ENCODE data around the gene UXT.

The UXT gene

DNA sequence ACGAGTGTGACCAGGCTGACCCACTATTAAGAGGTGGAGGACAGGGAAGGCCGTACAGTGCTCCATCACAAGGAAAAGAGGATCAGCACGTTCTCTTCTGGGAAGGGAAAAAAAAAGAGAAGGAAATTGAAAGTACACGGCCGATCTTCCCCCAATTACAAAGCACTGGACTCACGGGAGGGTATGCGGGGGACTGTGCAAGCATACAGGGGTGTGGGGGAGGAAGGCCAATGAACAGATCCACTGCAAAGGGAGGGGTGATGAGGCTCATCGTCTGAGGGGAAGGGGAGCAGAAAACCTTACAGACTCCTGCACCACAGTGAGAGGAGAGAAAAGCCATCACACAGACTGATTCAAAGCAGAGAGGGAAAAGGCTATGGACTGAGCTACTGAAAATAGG lies 9.7 kb downstream of the UXT start:
- DNase-seq (ENCODE audit: low read depth) = peak; percentile 10

DNA sequence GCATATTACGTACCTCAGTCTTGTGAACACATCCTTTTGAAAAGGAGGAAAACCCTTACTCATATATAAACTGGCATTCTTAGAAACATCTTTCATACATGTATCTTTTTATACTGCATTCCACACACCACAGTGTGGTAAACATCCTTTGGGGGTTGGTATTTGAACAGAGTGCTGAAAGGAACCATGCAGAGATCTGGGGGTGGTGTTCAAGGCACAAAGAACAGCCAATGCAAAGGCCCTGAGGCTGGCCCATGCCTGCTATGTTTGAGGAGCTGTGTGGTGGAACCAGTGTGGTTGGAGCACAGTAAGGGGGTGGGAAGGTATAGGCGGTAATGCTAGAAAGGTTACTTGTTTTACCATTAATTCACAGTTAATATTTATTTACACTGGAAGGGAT lies 10.6 kb downstream of the UXT start:
- peak; percentile 32 for DNase-seq (ENCODE audit: low read depth)

DNA sequence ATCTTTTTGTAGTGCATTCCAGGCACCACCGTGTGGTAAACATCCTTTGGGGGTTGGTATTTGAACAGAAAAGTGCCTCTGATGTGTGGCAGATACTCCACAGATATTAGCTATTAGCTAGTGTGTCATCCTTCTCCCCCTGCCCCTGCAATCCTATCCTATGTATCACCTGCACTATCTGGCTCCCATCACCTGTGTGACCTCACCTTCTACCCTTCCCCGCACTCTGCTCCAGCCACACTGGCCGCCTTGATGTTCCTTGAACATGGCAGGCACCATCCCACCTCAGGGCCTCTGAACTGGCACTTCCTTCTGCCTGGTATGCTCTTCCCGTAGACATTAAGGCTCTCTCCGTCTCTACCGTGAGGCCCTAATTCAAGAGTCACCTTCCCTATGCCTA lies 12.3 kb downstream of the UXT start:
- DNase-seq (ENCODE audit: low read depth) = no peak

DNA sequence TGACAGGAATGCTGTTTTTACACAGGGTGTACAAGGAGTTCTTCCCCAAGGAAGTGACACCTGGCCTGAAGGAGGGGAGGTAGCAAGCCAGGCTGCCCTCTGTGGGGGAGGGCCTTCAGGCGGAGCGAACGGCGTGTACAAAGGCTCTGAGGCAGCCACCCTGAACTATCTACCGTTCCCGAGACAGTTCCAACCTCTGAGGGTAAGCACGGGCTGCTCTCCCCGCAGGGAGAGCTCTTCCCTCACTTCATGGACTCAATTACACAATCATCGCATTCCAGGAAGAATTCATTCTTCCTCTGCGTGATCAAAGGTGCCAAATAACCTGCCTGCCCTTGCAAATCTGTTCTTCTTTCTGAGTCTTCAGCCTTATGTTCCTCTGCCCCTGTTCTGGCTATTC lies 13.4 kb downstream of the UXT start:
- no peak for DNase-seq (ENCODE audit: low read depth)

DNA sequence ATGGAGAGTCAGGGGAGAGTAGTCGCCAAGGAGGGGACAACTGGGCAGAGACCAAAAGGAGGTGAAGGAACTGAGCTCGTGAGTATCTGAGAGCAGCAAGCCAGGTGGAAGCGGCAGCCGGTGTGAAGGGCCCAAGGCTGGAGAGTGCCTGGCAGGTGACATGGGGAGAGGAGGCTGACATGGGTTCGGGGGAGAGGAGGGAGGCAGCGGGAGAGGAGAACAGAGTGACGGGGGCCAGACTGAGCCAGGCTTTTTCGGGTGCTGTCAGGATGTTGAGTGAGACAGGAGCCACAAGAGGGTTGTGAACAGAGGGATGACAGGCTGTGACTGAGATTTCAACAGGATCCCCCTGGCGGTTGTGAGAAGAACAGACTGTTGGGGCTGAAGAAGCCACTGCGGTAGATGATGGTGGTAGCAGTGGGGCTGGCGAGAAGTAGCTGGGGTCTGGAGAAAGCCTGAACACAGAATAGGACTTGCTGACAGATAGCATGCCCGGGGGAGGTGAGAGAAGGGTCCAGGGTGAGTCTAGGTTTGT lies 14.4 kb downstream of the UXT start:
- DNase-seq (ENCODE audit: low read depth) = peak; percentile 64

DNA sequence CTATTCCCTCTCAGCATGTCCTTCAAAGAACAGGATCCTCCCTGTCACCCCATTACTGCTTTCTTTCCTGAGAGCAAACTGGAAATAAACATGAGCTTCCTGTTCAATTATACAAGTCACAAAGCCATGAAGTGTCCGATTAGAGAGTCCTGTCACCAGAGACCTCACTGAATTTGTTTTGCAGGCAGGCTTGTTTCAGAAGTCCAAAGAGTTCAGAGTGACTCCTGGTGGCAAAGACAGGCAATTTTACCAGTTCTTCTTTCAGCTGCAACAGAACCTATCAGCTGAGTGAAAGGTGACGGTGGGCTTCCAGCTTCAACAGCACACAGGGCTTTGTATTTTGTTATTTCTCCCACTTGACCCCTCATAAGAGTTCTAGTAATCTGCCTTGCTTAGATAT lies 15.1 kb downstream of the UXT start:
- peak; percentile 32 for DNase-seq (ENCODE audit: low read depth)

DNA sequence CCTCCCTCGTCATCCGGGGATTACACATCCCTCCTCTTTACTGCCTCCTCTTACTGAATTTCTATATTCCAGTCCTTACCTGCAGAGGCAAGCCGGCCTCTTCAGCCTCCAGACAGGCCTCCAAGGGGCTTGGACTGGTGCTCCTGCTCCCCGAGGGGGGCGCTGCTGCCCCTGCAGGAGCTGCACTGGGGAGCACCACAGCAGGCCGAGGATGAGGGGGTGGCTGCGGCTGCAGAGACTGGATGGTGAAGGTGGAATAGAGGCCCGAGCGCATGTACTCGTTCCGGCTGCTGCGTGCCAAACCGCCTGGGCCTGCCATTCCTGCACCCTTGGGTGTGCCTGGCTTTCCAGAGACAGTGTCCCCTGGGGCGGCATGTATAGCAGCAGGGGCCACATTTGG lies 20.2 kb downstream of the UXT start:
- no peak for DNase-seq (ENCODE audit: low read depth)

DNA sequence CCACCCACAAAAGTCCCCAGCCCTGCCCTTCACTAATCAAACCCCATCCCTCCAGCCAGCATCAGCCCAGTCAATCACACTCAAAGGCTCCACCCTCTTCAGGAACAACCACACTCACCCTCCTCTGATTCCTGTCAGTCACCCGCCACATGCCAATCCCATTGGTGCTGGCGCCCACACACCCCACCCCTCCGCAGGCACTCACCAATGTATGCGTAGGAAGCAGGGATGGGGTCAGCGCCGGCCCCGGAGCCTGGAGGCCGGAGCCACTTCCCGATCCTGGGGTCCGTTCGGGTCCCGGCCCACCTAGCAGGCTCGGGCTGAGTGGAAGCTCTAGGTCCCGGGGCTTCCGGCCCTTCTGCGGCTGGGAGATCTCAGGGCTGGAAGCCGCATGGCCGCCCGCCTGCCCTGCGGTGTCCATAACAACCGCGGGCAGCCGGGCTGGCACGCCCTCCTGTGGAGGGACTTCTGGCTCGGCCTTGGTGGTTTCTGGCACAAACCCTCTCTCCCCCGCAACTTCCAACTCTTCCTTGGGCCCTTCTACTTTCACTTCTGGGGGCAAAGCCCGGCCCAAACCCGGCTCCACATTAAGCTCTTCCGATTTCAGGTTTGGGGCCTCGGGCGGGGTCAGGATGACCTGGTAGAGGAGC lies 21.3 kb downstream of the UXT start:
- DNase-seq (ENCODE audit: low read depth) = no peak

DNA sequence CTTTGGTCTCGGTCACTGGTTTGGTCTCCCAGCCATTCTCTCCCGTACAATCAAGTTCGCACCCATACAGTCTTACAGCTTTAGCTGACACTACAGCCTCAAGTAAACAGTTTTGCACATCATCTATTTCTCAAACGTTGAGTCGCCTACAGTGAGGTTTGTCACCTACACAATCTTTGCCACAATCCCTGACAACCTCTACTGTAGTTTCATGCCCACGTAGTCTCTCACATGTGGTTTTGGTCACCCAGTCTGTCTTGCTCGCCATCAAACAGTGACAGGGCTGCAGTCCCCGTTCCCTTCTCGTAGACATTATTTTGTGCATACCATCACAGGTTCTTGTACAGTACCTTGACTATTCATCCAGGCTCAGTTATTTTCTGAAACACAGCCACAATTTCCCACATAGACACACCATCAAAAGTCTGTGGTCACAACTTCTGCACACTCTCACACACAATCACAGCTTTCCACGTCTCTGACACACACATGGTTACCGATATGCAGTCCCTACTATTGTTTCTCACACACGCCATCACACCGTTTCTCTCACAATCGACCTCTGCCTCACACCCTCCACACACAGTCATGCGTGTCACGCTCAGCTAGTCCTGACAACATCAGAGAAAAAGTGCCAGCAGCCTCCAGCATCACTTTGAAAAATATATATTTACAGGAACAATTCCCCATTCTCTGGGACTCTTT lies 24.0 kb downstream of the UXT start:
- DNase-seq (ENCODE audit: low read depth) = no peak

DNA sequence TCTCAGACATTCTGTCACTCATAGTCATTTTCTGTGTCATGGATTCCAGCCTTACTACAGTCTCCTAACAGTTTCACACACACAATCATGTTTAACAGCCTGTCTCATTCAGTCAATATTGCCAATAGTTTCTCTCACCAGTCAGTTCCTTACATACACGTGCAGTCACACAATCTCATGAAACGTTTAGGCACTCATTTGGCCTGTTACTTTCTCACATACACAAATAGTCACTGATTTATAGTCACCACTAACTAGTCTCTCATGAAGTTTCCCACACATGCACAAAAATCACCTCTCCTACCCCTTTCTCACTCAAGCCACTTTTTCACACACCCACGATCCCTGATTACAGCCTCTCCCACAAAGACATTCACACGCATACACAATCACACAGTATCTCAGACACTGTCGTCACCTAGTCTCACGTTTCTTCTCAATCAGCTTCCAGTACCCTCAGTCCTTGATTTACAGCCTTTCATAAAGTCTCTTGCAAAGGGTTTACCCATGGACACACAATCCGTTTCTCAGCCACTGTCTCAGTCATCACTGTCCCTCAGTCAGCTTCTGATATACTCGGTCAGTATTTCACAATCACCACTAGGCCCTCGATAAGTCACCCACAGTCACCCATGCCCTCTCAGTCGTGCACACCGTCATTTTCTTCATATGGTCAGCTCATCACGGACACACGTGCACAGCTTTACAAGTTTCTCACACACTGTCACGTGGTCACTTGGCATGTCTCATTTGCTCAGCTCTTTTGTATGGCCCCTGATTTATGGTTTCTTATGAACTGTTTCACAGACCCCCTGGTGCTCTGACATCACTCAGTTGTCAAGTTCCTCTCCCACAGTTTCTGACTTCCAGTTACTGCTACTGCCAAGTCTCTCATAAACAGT lies 25.0 kb downstream of the UXT start:
- DNase-seq (ENCODE audit: low read depth) = no peak

DNA sequence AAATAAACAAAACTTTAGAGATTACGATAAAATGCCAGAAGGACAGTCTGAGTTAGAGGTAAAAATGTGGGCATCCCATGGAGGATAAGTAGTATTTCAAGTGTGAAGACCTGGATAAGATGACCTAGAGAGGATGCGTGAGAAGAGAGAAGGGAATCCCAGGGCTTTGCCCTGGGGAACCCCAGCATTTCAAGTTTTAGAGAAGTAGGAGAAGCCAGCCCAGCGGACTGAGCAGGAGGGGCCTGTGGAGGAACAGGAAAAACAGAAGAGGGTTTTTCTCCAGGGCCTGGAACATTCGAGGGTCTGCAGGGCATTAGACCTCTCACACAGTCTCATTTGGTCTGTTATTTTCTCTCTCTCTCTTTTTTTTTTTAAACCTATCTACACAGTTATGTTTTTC lies 26.3 kb downstream of the UXT start:
- no peak for DNase-seq (ENCODE audit: low read depth)

DNA sequence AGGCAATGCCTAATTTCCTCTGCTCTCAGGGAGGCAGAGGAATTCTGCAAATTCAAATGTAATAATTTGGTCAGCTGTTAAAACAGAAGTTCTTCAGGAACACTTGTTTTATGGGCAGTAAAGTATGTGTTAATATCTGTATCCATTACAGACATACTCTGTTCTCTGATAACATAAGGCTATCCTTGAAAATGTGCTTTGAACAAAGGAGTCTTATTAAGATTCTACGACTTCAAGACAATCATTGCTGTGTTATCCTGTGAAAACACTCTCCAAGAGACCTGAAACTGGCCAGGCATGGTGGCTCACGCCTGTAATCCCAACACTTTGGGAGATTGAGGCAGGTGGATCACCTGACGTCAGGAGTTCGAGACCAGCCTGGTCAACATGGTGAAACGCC lies 27.3 kb downstream of the UXT start:
- DNase-seq (ENCODE audit: low read depth) = no peak

DNA sequence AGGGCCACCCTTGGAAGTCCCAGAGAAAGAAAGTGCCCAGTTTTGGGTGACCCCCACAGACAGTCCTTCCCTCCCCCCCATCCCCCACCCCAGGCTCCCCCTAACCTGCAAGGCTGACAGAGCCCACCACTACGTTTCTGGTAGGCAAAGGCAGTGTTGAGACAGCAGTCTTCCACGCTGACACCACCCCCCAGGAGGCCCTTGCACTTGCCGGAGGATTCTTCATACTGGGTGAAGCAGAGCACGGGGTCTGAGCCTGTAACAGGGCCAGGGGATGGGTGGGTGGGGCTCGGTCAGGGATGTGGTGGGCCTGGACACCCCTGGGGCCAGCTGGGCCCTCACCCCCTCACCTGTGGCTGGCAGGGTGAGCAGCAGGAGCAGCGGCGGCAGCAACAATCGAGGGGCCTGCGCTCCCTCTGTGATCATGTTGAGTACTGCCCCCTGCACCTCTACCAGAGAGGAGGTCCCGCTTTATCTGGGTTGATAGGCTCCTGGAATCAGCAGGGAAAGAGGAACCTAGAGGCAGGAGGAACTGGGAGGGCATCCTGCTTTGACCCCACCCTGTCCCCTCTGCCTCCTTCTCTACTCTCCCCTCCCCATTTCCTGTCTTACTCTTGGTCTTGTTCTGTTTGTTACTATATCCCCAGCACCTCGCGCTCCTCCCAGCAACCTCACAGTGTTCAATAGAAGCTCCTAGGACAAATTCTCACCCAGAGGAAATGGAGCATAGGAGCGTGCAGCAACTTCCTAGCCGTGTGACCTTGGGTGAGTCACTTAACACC lies 29.4 kb downstream of the UXT start, which contains the start of gene CFP:
CFP (minus strand) TSS at position 512 of the 782 bp plus-strand sequence; CDS start at position 426, 86 bp downstream.
- no peak for DNase-seq (ENCODE audit: low read depth)

DNA sequence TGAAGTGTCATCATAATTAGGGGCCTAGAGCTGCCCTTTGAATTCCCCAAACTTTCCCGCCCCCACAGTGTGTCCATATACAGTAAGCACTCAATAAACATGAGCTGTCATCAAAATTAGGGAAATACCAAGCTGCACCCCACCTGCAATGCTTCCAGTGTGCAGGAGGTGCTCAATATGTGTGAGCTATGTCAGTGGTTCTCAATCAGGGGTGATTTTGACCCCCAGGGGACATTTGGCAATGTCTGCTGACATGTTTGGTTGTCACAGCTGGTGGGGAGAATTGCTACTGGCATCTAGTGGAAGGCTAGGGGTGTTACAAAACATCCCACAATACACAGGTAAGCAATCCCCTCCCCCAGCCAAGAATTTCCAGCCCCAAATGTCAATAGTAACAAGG lies 30.0 kb downstream of the UXT start:
- DNase-seq (ENCODE audit: low read depth) = no peak

DNA sequence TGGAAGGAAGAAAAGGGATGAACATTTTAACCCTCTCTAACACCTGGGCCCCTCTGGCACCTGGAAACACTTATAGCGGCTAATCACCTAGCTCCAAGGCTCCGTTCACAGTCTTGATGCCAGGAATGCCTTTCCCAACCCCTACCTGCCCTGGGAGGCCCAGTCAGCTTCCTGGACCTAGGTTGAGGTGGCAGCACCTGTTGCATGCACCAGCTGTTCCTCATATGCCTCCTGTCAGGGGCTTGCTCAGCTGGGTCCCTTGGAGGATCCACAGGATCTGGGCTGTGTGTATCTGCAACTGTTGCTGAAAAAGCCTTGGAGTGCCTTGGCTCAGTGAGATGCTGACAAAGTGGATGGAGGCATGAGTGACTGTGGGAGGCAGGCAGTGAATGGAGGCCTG lies 33.6 kb downstream of the UXT start:
- DNase-seq (ENCODE audit: low read depth) = no peak

DNA sequence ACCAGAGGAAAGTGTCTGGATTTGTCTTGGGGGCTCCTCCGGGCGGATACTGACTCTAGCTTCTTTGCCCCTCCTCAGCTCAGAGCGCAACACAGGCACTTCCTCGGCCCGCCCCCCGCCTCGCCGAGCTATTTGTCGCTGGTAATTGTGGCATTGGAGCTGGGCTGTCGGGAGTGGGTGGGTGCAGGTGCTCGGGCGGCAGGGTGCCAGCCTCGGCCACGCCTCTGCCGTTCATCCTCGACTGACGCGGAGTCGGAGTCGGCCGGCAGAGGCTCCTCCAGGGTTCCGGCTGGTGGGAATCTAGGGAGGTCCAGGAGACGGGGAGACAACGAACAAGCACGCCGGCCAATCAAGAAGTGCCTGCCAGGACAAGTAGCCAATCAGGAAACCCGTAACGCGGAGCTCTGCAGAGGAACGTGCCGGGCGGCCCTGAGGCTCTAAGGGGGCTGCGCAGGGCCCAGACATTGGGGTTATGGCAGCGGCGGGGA lies 35.4 kb downstream of the UXT start:
- peak; percentile 79 for DNase-seq (ENCODE audit: low read depth)

DNA sequence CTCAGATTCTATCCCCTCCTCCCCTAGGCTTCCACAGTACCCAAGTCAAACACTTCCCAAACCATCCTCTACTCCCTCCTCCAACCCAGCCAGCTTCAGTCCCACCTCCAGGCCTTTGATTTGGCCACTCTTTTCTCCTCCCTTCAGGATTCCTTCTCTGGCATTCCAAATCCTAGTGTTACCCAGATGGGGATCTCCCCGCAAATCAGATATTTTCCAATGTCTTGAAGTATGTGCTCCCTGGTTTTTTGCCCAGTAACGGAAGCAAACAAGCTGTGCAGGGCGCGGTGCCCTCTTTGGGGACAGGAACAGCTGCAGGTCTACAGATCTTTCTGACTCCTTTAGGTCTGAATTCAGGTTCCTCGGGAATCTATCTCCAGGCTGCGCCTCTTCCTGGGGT lies 37.1 kb downstream of the UXT start:
- no peak for DNase-seq (ENCODE audit: low read depth)

DNA sequence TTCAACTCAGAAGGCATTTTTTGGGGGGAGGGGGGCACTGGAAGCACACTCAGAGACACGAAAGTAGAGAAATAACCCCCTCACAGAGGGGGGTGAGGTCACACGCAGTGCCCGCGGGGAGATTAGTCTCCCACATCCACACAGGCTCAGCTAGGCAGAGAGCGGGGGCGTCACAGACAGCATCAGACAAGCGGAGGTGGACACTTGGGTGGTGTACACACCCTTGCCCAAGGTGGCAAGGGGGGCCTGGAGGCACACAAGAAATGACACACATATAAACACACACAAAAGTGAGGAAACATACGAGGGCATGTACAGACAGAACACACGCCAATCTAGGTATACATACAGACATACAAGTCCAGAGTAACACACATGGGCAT lies 38.7 kb downstream of the UXT start:
- DNase-seq (ENCODE audit: low read depth) = no peak

DNA sequence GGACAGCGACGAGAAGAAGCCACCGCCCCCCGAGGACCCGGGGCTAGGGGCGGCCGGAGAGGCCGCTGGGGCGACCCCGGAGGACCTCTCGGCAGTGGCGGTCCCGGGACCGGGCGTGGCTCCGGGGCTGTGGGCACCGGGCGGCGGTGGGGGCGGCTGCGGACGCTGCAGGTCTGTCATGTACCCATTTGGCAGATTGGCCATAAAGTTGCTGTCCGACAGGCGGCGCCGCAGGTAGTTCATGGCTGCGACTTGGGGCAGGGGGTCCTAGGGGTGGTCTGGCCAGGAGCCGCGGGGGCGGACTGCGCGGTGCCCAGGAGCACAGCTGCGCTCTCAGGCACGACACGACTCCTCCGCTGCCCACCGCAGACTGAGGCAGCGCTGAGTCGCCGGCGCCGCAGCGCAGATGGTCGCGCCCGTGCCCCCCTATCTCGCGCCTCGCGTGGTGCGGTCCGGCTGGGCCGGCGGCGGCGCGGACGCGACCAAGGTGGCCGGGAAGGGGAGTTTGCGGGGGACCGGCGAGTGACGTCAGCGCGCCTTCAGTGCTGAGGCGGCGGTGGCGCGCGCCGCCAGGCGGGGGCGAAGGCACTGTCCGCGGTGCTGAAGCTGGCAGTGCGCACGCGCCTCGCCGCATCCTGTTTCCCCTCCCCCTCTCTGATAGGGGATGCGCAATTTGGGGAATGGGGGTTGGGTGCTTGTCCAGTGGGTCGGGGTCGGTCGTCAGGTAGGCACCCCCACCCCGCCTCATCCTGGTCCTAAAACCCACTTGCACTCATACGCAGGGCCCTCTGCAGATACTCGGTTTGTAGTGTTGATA lies 39.3 kb downstream of the UXT start, which contains the start of gene SYN1:
SYN1 (minus strand) TSS at position 372 of the 817 bp plus-strand sequence; CDS start at position 243, 129 bp downstream.
- DNase-seq (ENCODE audit: low read depth) = peak; percentile 83

DNA sequence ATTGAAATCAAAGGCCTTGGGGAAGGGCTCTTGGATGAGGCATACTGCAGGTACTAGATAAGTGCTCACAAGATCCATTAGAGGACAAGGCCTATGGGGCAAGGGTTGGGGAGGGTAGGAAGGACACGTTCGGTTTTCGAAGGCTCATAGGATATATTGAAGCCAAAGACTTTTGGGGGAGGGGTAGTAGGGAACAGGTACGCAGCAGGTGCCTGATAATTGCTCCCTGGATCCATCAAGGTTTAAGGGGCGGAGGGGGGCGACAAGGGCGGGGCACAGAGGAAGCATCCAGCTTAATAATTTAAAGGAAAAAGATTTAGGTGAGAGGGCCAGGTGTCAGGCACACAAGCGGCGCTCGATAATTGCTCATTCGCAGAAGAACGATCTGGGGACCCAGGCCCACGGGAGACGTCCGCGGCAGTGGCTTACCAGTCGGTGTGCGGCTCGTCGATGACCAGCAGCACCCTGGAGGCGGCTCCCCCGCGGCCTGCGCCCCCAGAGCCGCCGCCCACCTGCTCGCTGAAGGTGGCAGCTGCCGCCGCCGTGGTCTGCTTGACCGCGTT lies 40.0 kb downstream of the UXT start:
- no peak for DNase-seq (ENCODE audit: low read depth)

Measured in ELR (cell line).